ENCODE measurements around the gene TMEFF2.

The TMEFF2 gene

DNA sequence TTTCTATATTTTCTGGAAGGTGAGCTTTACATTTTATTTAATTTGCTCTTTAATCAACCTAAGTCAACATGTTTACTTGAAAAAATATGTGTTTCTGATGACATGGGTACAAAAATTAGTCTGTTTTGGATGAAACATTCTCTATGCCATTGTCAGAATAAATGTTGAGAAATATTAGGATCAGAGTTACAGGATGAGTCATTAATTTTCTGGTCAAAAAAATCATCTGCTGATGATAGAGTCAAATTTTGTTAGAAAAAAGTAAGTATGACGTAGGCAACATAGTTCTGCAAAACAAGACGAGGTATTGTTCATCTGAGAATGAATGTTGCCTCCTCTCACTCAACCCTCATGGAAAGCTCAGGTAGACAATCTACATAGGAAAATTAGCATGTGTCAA lies 240.3 kb downstream of the TMEFF2 start:
- no peak overlapping the region for H3K18ac ChIP-seq (ENCODE audit: low read length)

DNA sequence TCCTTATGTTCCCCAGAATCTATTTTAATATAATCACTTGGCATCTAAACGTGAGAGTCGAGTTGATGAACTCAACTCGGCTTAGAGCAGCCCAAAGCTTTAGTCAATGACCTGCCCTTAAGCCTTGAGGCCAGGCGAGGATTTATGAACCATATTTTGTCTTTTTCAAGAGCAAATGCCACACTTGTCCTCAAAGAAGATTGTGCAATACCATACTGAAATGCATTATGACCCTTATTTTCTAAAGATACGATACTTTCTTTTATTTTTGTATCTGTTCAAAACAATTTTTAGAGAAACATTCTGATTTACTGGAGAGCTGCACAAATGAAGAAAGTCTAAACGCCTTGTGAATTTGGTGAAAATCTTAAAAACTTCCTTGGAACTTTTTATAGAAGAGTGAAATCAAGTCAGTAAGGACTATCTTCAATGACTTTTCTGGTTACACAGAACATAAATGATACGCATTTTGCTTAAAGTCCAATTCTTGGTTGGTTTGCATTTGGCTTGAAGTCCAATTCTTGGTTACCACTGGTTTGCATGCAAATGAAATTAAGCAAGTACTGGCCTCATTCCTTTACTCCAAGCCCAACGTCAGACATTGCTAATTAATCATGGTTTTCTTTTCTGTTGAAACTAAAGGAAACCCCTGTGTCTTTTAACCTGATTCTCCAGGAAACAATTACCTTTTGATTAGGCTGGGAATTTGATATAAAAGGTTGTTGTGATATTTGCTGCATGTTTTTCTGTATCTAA lies 242.0 kb downstream of the TMEFF2 start:
- Histone ChIP-seq H4K8ac (ENCODE audit: low read depth, low read length) (no peak overlapping the region), H2AK5ac (ENCODE audit: low read length) (no peak overlapping the region), H3K27me3 (ENCODE audit: insufficient read depth, low read length, poor library complexity) (no peaks in the 10 kb centered on the region), H3K36me3 (ENCODE audit: control insufficient read depth, insufficient read depth, low read length) (no peaks in the 10 kb centered on the region), H3K18ac (ENCODE audit: low read length) (no peak overlapping the region), H3K4me2 (ENCODE audit: low read length) (no peak overlapping the region), H2BK120ac (ENCODE audit: low read depth, low read length) (no peak overlapping the region), H4K5ac (ENCODE audit: low read length) (no peak overlapping the region), H3K27ac (ENCODE audit: low read depth, low read length) (no peak overlapping the region), H2BK5ac (ENCODE audit: low read length) (no peak overlapping the region), H2BK15ac (replicated peaks; ENCODE audit: low read depth) (no peak overlapping the region), H3K4me1 (ENCODE audit: control insufficient read depth, low read depth, low read length) (no peaks in the 10 kb centered on the region), H3K4me3 (ENCODE audit: low read length) (no peak overlapping the region), H3K9ac (ENCODE audit: low read length) (no peak overlapping the region), H3K56ac (ENCODE audit: low read length) (no peak overlapping the region), H3K4ac (ENCODE audit: low read depth, low read length) (no peak overlapping the region), H3K79me2 (ENCODE audit: control insufficient read depth, insufficient read depth, low read length) (no peaks in the 10 kb centered on the region), H3K23ac (ENCODE audit: low read length) (no peak overlapping the region), H3K79me1 (ENCODE audit: low read length) (no peaks in the 10 kb centered on the region)
- WGBS (ENCODE audit: extremely low coverage, insufficient coverage, low lambda C conversion rate), result no CpG with 5 or more reads among the region's 8 CpGs
- DNase-seq, result no peak

More for the DNA sequence above, 240.3 kb downstream of the TMEFF2 start:
- Histone ChIP-seq H3K9ac (ENCODE audit: low read length) (no peak overlapping the region), H2AK5ac (ENCODE audit: low read length) (no peak overlapping the region), H3K4me1 (ENCODE audit: control insufficient read depth, low read depth, low read length) (no peaks in the 10 kb centered on the region), H3K4me2 (ENCODE audit: low read length) (no peak overlapping the region), H3K36me3 (ENCODE audit: control insufficient read depth, insufficient read depth, low read length) (no peaks in the 10 kb centered on the region), H3K79me1 (ENCODE audit: low read length) (no peaks in the 10 kb centered on the region), H3K79me2 (ENCODE audit: control insufficient read depth, insufficient read depth, low read length) (no peaks in the 10 kb centered on the region), H3K4ac (ENCODE audit: low read depth, low read length) (no peak overlapping the region), H3K23ac (ENCODE audit: low read length) (no peak overlapping the region), H4K8ac (ENCODE audit: low read depth, low read length) (no peak overlapping the region), H3K4me3 (ENCODE audit: low read length) (no peak overlapping the region), H3K27me3 (ENCODE audit: insufficient read depth, low read length, poor library complexity) (no peaks in the 10 kb centered on the region), H2BK5ac (ENCODE audit: low read length) (no peak overlapping the region), H2BK120ac (ENCODE audit: low read depth, low read length) (no peak overlapping the region), H3K27ac (ENCODE audit: low read depth, low read length) (no peak overlapping the region), H4K5ac (ENCODE audit: low read length) (no peak overlapping the region), H3K56ac (ENCODE audit: low read length) (no peak overlapping the region), H2BK15ac (replicated peaks; ENCODE audit: low read depth) (no peak overlapping the region)
- WGBS (ENCODE audit: extremely low coverage, insufficient coverage, low lambda C conversion rate), result no CpG with 5 or more reads among the region's 2 CpGs
- no peak for DNase-seq

GRCh38 chr2:191951832-191952231 lies 242.9 kb downstream of the TMEFF2 start:
- no peak overlapping the region for H2AK5ac ChIP-seq (ENCODE audit: low read length)
- no peak overlapping the region for H3K23ac ChIP-seq (ENCODE audit: low read length)
- no peak overlapping the region for H3K4ac ChIP-seq (ENCODE audit: low read depth, low read length)
- H2BK5ac ChIP-seq (ENCODE audit: low read length), result no peak overlapping the region
- no peaks in the 10 kb centered on the region for H3K79me1 ChIP-seq (ENCODE audit: low read length)
- no peak overlapping the region for H3K4me2 ChIP-seq (ENCODE audit: low read length)
- H3K27me3 ChIP-seq (ENCODE audit: insufficient read depth, low read length, poor library complexity), result no peaks in the 10 kb centered on the region
- H3K36me3 ChIP-seq (ENCODE audit: control insufficient read depth, insufficient read depth, low read length), result no peaks in the 10 kb centered on the region
- no peak overlapping the region for H4K5ac ChIP-seq (ENCODE audit: low read length)
- H3K4me3 ChIP-seq (ENCODE audit: low read length), result no peak overlapping the region
- no peak overlapping the region for H3K27ac ChIP-seq (ENCODE audit: low read depth, low read length)
- H2BK15ac ChIP-seq (replicated peaks; ENCODE audit: low read depth), result no peak overlapping the region
- no peak overlapping the region for H3K18ac ChIP-seq (ENCODE audit: low read length)
- no peak overlapping the region for H4K8ac ChIP-seq (ENCODE audit: low read depth, low read length)
- no CpG with 5 or more reads among the region's 1 CpG for WGBS (ENCODE audit: extremely low coverage, insufficient coverage, low lambda C conversion rate)
- no peak overlapping the region for H3K9ac ChIP-seq (ENCODE audit: low read length)
- H3K79me2 ChIP-seq (ENCODE audit: control insufficient read depth, insufficient read depth, low read length), result no peaks in the 10 kb centered on the region
- DNase-seq, result no peak
- no peak overlapping the region for H3K56ac ChIP-seq (ENCODE audit: low read length)
- H3K4me1 ChIP-seq (ENCODE audit: control insufficient read depth, low read depth, low read length), result no peaks in the 10 kb centered on the region
- no peak overlapping the region for H2BK120ac ChIP-seq (ENCODE audit: low read depth, low read length)

- Histone ChIP-seq H3K4me3 (ENCODE audit: low read length) (no peak overlapping the region), H2BK5ac (ENCODE audit: low read length) (no peak overlapping the region), H3K36me3 (ENCODE audit: control insufficient read depth, insufficient read depth, low read length) (no peaks in the 10 kb centered on the region), H2BK120ac (ENCODE audit: low read depth, low read length) (no peak overlapping the region), H2BK15ac (replicated peaks; ENCODE audit: low read depth) (no peak overlapping the region), H4K8ac (ENCODE audit: low read depth, low read length) (no peak overlapping the region), H2AK5ac (ENCODE audit: low read length) (no peak overlapping the region), H3K4ac (ENCODE audit: low read depth, low read length) (no peak overlapping the region), H3K4me2 (ENCODE audit: low read length) (no peak overlapping the region), H3K27ac (ENCODE audit: low read depth, low read length) (no peak overlapping the region), H4K5ac (ENCODE audit: low read length) (no peak overlapping the region), H3K79me2 (ENCODE audit: control insufficient read depth, insufficient read depth, low read length) (no peaks in the 10 kb centered on the region), H3K27me3 (ENCODE audit: insufficient read depth, low read length, poor library complexity) (no peaks in the 10 kb centered on the region), H3K4me1 (ENCODE audit: control insufficient read depth, low read depth, low read length) (no peaks in the 10 kb centered on the region), H3K79me1 (ENCODE audit: low read length) (no peaks in the 10 kb centered on the region), H3K9ac (ENCODE audit: low read length) (no peak overlapping the region), H3K18ac (ENCODE audit: low read length) (no peak overlapping the region), H3K23ac (ENCODE audit: low read length) (no peak overlapping the region), H3K56ac (ENCODE audit: low read length) (no peak overlapping the region)
- 100% methylated on average over 1 of the region's 1 CpG for WGBS (ENCODE audit: extremely low coverage, insufficient coverage, low lambda C conversion rate)
- DNase-seq, result no peak
Observed at GRCh38 chr2:191951376-191951775, 243.4 kb downstream of the TMEFF2 start.

DNA sequence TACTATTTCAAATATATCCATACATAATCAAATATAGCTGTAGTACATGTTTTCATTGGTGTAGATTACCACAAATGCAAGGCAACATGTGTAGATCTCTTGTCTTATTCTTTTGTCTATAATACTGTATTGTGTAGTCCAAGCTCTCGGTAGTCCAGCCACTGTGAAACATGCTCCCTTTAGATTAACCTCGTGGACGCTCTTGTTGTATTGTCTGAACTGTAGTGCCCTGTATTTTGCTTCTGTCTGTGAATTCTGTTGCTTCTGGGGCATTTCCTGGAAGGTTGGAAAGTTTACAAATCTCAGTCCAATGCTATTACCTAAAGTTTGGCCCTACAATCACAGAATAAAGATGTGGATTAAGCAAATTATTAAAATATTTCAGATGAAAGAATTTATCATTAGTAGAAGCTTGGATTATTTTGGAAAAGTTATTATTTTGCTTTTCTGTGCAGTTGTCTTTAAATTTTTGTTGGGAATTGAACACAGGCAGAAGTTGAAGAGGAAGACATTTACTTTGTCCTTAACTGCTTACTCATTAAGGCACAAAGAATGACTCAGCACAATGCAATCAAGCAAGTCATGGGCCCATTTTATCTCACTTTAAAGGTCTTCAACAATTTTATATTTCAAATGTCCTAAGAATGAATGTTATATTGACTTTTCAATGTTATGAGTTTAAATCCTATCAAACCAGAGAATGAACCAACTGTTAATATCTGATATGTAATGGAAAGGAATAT lies 244.4 kb downstream of the TMEFF2 start:
- no peak overlapping the region for H3K18ac ChIP-seq (ENCODE audit: low read length)
- no peak overlapping the region for H3K4me3 ChIP-seq (ENCODE audit: low read length)
- DNase-seq, result peak; percentile 37
- no peaks in the 10 kb centered on the region for H3K27me3 ChIP-seq (ENCODE audit: insufficient read depth, low read length, poor library complexity)
- H3K79me1 ChIP-seq (ENCODE audit: low read length), result no peaks in the 10 kb centered on the region
- H4K8ac ChIP-seq (ENCODE audit: low read depth, low read length), result no peak overlapping the region
- H3K4ac ChIP-seq (ENCODE audit: low read depth, low read length), result no peak overlapping the region
- H2BK15ac ChIP-seq (replicated peaks; ENCODE audit: low read depth), result no peak overlapping the region
- no peaks in the 10 kb centered on the region for H3K36me3 ChIP-seq (ENCODE audit: control insufficient read depth, insufficient read depth, low read length)
- H4K5ac ChIP-seq (ENCODE audit: low read length), result no peak overlapping the region
- no CpG with 5 or more reads among the region's 3 CpGs for WGBS (ENCODE audit: extremely low coverage, insufficient coverage, low lambda C conversion rate)
- no peaks in the 10 kb centered on the region for H3K4me1 ChIP-seq (ENCODE audit: control insufficient read depth, low read depth, low read length)
- H2BK120ac ChIP-seq (ENCODE audit: low read depth, low read length), result no peak overlapping the region
- no peak overlapping the region for H3K56ac ChIP-seq (ENCODE audit: low read length)
- H2AK5ac ChIP-seq (ENCODE audit: low read length), result no peak overlapping the region
- no peak overlapping the region for H2BK5ac ChIP-seq (ENCODE audit: low read length)
- no peak overlapping the region for H3K9ac ChIP-seq (ENCODE audit: low read length)
- H3K4me2 ChIP-seq (ENCODE audit: low read length), result no peak overlapping the region
- H3K27ac ChIP-seq (ENCODE audit: low read depth, low read length), result no peak overlapping the region
- no peak overlapping the region for H3K23ac ChIP-seq (ENCODE audit: low read length)
- H3K79me2 ChIP-seq (ENCODE audit: control insufficient read depth, insufficient read depth, low read length), result no peaks in the 10 kb centered on the region

Measured in mesendoderm (in vitro differentiated cells).